Adrenal gland (tissue), 12 donors: ENCODE measurements around the gene PDE10A. TPM values are rescaled to one million over a fixed set of nuclear protein-coding genes. Genes with fewer than 3 reads are reported as not detected.

ENCODE experiments used
- DNase-seq, 7 donors: peaks; one replicate each; pipeline ENCODE4 v3.0.0-alpha.2; 2019 to 2020
- H3K27ac ChIP-seq, 5 donors: fragments of 200-600 bp; sonication (generic) in 4 of 5; 1 replicate in 3 of 5; 2 replicates in 2 of 5; pipeline versions ENCODE4 v1.5.1 to v1.8.0; 2016 to 2020; ENCODE audit warnings: mild to moderate bottlenecking in 1 of 5
- H3K27me3 ChIP-seq: fragments of 200-600 bp; 2 replicates; pipeline ENCODE4 v1.8.0; 2021
- H3K36me3 ChIP-seq, 2 donors: fragments of 200-600 bp; replicated peaks in 1 of 2; 1 replicate in 1 of 2; 2 replicates in 1 of 2; pipeline versions ENCODE4 v1.5.1 to v1.8.0; 2018 to 2022
- H3K4me1 ChIP-seq, 2 donors: fragments of 200-600 bp; replicated peaks in 1 of 2; 1 replicate in 1 of 2; 2 replicates in 1 of 2; pipeline versions ENCODE4 v1.5.1 to v1.8.0; 2018 to 2021
- H3K4me3 ChIP-seq, 4 donors: fragments of 200-600 bp; sonication (generic) in 3 of 4; one replicate each; pipeline ENCODE4 v1.5.1; 2016 to 2018
- H3K9me3 ChIP-seq, 3 donors: fragments of 200-600 bp; sonication (generic) in 1 of 3; replicated peaks in 1 of 3; 1 replicate in 2 of 3; 2 replicates in 1 of 3; pipeline versions ENCODE4 v1.5.1 to v1.8.0; 2016 to 2021
- POLR2A ChIP-seq, 2 donors: fragments of 450-650 bp; IDR thresholded peaks; one replicate each; pipeline ENCODE4 v1.6.1; 2017; ENCODE audit warnings: antibody characterized with exemption in 2 of 2, mild to moderate bottlenecking in 2 of 2, moderate library complexity in 1 of 2
- WGBS, 4 donors: extraction: QIAGEN DNeasy Blood & Tissue Kit in 2 of 4; methylation state at CpG; one replicate each; pipeline versions ENCODE4 v1.1.5 to v1.1.7; 2013 to 2017; 5-methylcytosine and 5-hydroxymethylcytosine counted together
- intact Hi-C, 2 donors: fragments of 100-400 bp; cut with DNase I; formaldehyde crosslinking; loops; one replicate each; pipeline versions ENCODE4 v1.14.1 to v1.15.0; 2022 to 2023
- polyA plus RNA-seq, 3 donors: library from polyadenylated mRNA; stranded (reverse); fragments of 200-250 nt in 2 of 3; fragments of 350-450 nt in 1 of 3; fragmentation: Illumina TruSeq in 1 of 3; extraction: RNeasy Lipid Tissue Mini Kit (QIAGEN cat#74804) in 1 of 3; gene quantifications; one replicate each; pipeline ENCODE4 v1.2.3, GENCODE V29; 2013 to 2014
- small RNA-seq, 2 donors: library from RNA; depleted of rRNA; stranded (forward); fragments of <200 nt; gene quantifications; one replicate each; pipeline ENCODE3, GENCODE V24; 2016
- total RNA-seq, 9 donors: library from RNA; depleted of rRNA in 4 of 9; stranded (reverse); fragments of >200 nt in 4 of 9; fragments of 120-200 nt in 1 of 9; fragmentation: NEBNext Ultra II Directional in 1 of 9; extraction: Animal tissue kit (Norgen Biotek cat#: 25700) in 1 of 9; gene quantifications; one replicate each; pipeline versions ENCODE4 v1.1.0 to v1.2.4, GENCODE V29; 2013 to 2023
- TF ChIP-seq, protein P1 (sequence below), 6 experiments: fragments of 450-650 bp in 4 of 6; fragments of 200-600 bp in 2 of 6; sonication (generic) in 1 of 6; IDR thresholded peaks; 1 replicate in 5 of 6; 2 replicates in 1 of 6; pipeline versions ENCODE4 v1.5.1 to v1.8.0; 2016 to 2021; ENCODE audit warnings: antibody characterized with exemption in 6 of 6, mild to moderate bottlenecking in 2 of 6, moderate library complexity in 1 of 6
- donor health status: healthy with polysubstance abuse.
- donor health status: Bipolar disorder and iron deficiency.
- donor health status: DM: yes; HTN: yes; CAD: no.
- donor health status: DM: no; HTN: no; CAD: no.
- donor health status: DM: no; HTN: no; CAD: no.
- donor health status: DM: yes; HTN: yes; CAD: no.

Gene PDE10A
- total and polyA plus RNA-seq, 12 donors = 4.0 to 199 (median 27.8) TPM

- intact Hi-C loops = no loop called here
- Histone ChIP-seq H3K27ac (no peak overlapping the region), H3K9me3 (no peaks in the 10 kb centered on the region), H3K36me3 (no peaks in the 10 kb centered on the region), H3K4me1 (no peaks in the 10 kb centered on the region), H3K27me3 (no peaks in the 10 kb centered on the region), H3K4me3 (no peak overlapping the region)
- 69 to 80% (median 76%) methylated on average over 5 of the region's 5 CpGs for WGBS, 4 donors
- TF ChIP-seq, protein P1, sequence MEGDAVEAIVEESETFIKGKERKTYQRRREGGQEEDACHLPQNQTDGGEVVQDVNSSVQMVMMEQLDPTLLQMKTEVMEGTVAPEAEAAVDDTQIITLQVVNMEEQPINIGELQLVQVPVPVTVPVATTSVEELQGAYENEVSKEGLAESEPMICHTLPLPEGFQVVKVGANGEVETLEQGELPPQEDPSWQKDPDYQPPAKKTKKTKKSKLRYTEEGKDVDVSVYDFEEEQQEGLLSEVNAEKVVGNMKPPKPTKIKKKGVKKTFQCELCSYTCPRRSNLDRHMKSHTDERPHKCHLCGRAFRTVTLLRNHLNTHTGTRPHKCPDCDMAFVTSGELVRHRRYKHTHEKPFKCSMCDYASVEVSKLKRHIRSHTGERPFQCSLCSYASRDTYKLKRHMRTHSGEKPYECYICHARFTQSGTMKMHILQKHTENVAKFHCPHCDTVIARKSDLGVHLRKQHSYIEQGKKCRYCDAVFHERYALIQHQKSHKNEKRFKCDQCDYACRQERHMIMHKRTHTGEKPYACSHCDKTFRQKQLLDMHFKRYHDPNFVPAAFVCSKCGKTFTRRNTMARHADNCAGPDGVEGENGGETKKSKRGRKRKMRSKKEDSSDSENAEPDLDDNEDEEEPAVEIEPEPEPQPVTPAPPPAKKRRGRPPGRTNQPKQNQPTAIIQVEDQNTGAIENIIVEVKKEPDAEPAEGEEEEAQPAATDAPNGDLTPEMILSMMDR (IDR thresholded peaks at IDR 0.05) = no peak
- TF ChIP-seq POLR2A (IDR thresholded peaks at IDR 0.05) = no peak
- no peak for DNase-seq
Observed at GRCh38 chr6:165298875-165299274, 364.2 kb downstream of the PDE10A start.

DNA sequence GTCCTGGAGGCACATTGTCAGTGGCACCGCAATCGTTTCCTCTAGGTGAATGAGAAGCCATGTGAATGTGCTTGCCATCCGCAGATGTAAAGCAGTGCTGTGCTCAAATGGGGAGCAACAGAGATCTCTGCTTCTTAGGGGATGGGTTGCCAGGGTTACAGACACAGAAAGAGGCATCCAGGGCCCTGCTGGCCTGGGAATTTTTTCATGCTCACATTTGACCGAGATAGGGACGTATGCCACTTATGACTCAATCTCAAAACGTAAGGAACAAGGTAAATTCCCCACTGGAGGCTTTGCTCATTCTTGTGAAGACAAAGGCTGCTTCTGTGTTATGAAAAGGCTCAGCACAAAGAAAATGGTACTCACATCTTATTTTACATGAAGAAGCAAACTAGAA lies 364.6 kb downstream of the PDE10A start:
- Histone ChIP-seq H3K27me3 (no peaks in the 10 kb centered on the region), H3K36me3 (no peaks in the 10 kb centered on the region), H3K4me1 (no peaks in the 10 kb centered on the region), H3K27ac (no peak overlapping the region), H3K9me3 (no peaks in the 10 kb centered on the region), H3K4me3 (no peak overlapping the region)
- 77 to 84% (median 79%) methylated on average over 6 of the region's 6 CpGs for WGBS, 4 donors
- DNase-seq = no peak
- TF ChIP-seq POLR2A (IDR thresholded peaks at IDR 0.05) = no peak
- intact Hi-C loops = no loop called here

DNA sequence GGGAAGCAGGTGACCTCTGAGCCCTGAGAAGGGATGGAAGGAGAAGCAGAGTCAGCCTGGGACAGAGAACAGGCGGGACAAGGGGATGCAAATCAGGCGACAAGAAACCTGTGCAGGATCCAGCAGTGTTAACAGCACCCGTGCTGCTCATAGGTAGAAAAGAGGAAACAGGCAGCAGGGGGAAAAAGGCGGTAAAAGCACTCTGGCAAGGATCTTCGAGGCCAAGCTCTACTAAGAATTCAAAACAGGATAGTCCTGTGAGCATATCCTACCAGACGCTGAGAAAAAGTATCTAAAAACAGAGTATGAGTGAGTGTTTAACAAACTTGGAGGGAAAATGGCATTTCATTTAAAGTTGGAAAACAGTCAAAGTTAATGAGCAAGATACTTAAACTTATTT lies 370.4 kb downstream of the PDE10A start:
- Histone ChIP-seq H3K4me1 (no peaks in the 10 kb centered on the region), H3K27ac (no peak overlapping the region), H3K27me3 (no peaks in the 10 kb centered on the region), H3K4me3 (no peak overlapping the region), H3K36me3 (no peaks in the 10 kb centered on the region), H3K9me3 (no peaks in the 10 kb centered on the region)
- intact Hi-C loops = no loop called here
- 73 to 86% (median 77%) methylated on average over 6 of the region's 6 CpGs for WGBS, 4 donors
- DNase-seq = no peak
- no peak for TF ChIP-seq POLR2A (IDR thresholded peaks at IDR 0.05)
- TF ChIP-seq, protein P1 (IDR thresholded peaks at IDR 0.05) = no peak

Small RNAs within 50 kb of the gene (small RNA-seq; reads per million reads assigned to genes)
- gene RNA5SP226 = 1.3 to 2.0 reads per million in 2 donors
